SK-N-SH (cell line): ENCODE data around the gene MLF2.

Experiments
- CTCF ChIP-seq: fragments of 200-600 bp; sonication (generic); IDR thresholded peaks from 2 replicates; pipeline ENCODE4 v1.6.1; 2017; ENCODE audit warnings: antibody characterized with exemption, mild to moderate bottlenecking, moderate library complexity
- FOSL2 ChIP-seq: IDR thresholded peaks from 2 replicates; pipeline ENCODE4 v1.4.0; 2012; ENCODE audit warnings: low read depth, mild to moderate bottlenecking, moderate library complexity, borderline replicate concordance
- FOXM1 ChIP-seq: IDR thresholded peaks from 2 replicates; pipeline ENCODE4 v1.4.0; 2012; ENCODE audit warnings: low read depth, mild to moderate bottlenecking
- RAD21 ChIP-seq: IDR thresholded peaks from 2 replicates; pipeline ENCODE4 v1.6.1; 2012; ENCODE audit warnings: mild to moderate bottlenecking, low read length
- RCOR1 ChIP-seq: fragments of 150-350 bp; IDR thresholded peaks from 2 replicates; pipeline ENCODE4 v1.6.1; 2017; ENCODE audit warnings: antibody characterized with exemption, low read length
- USF1 ChIP-seq: IDR thresholded peaks from 2 replicates; pipeline ENCODE4 v1.4.0; 2012; ENCODE audit warnings: low read depth, borderline replicate concordance

GRCh38 chr12:6771091-6771495, 18.2 kb upstream of the MLF2 start:
- no peak for TF ChIP-seq FOSL2
- TF ChIP-seq CTCF = no peak
- TF ChIP-seq RAD21 = no peak
- no peak for TF ChIP-seq FOXM1
- TF ChIP-seq RCOR1 = no peak
- TF ChIP-seq USF1 = no peak
